Loucy (cell line): ENCODE measurements around the gene SUSD6.

Experiments used
- CTCF ChIP-seq: fragments of 200-600 bp; sonication (generic); conservative IDR thresholded peaks from 2 replicates; pipeline ENCODE4 v1.5.1; 2014; ENCODE audit warnings: mild to moderate bottlenecking, antibody characterized with exemption, low read length
- EZH2phosphoT487 ChIP-seq: fragments of 200-600 bp; IDR thresholded peaks from 2 replicates; pipeline ENCODE4 v1.6.1; 2018; ENCODE audit warnings: antibody characterized with exemption, mild to moderate bottlenecking, moderate library complexity, borderline replicate concordance

DNA sequence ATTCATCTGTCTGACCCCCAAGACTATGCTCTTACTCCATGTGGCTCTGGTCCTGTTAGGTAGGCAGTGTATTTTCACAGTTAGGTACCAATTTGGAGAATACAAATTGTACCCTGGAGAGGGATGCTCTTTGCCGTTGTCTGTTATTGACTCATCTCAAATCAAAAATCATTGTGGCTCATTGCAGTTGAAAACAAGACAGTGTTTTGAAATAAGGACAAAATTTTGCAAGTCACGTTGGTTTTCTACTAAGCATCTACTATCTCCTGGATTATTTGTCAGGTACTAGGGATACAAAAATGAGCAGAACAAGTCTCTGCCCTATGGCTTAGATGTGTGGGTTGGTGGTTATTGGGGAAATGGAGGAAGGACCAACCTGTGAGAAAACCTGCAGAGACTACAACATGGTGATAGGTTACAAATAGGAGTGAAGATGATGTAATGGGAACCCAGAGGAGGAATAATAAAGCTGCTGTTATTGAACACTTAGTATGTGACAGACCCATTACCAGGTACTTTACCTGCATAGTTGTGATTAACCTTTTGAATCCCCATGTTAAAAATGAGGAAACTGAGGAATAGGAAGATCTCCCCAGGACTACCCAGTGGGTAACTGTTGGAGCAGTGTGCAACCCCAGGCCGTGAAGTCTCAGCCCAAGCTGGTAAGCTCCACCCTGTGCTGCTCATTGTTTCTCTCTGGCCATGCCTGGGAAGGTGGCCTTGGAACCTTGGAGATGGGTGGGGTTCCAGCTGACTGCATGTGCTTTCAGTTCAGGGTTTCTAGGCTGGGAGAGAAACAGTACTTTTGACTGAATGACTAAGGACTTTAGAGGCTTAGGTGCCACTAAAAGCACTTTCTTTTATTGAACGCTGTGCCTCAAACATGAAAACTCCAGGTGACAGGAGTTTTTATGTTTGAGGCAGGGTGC lies 82.7 kb downstream of the SUSD6 start:
- TF ChIP-seq EZH2phosphoT487 (no peak), CTCF (no peak)
